HG03460 (cell line): ENCODE data around the gene DENND11.

Experiments used
- ATAC-seq: cut with Tn5 transposase; IDR thresholded peaks from one replicate; pipeline ENCODE4 v1.9.1; 2021; ENCODE audit not compliant: unreplicated experiment

DENND11 gene

DNA sequence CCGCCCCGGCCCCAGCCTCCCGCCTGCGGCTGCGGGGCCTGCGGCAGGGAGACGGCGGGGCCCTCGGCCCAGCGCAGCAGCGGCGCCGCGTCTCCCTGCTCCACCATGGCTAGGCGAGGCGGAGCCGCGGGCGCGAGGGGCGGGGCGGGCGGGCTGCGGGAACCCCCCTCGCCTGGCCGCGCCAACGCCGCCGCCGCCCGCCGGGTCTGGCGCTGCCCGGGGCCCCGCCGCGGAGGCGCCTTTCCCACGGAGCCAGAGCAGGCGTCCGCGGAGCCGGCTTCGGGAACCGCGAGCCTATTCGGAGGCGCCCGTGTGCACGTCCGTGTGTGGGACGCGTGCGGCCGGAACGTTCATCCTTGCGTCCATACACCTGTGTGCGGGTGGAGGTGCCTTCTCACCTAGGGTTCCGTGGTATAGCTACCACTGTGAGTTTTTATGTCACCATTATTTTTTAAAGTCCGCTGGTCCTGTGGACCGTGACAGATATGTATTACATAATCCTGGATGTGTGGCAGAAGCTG, at the start of gene DENND11:
Gene DENND11 (minus strand): TSS at position 120 of the 521 bp plus-strand sequence. CDS start 13 bp downstream, at position 107.
- peak; percentile 69 for ATAC-seq

GRCh38 chr7:141748396-141748795, 46.4 kb upstream of the DENND11 start:
- ATAC-seq = no peak

DNA sequence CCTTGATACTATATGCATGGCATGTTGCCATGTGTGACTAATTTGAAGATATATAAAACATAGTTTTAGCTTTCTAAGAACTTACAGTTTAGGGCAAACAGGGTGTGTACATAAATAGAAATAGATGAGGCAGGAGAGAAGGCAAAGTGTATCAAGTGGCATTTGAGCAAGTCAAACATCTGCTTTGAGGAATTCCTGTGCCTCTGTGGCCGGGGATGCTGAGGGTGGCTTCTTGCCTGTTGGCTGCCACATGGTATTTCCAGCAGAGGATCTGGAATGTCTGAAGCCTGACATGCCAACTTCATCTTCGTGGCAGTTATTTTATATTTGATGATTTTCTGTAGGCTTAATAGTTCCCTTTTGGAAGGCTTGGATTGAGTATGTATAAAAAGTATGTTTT, 42.2 kb upstream of the DENND11 start:
- ATAC-seq = no peak

GRCh38 chr7:141742229-141742628, 40.3 kb upstream of the DENND11 start:
- ATAC-seq = no peak

GRCh38 chr7:141739250-141739649, 37.3 kb upstream of the DENND11 start:
- no peak for ATAC-seq

- no peak for ATAC-seq
Observed at GRCh38 chr7:141738592-141739013, 36.6 kb upstream of the DENND11 start.

- peak; percentile 91 for ATAC-seq
Observed at GRCh38 chr7:141737836-141738591, 36.0 kb upstream of the DENND11 start, which contains the start of gene SSBP1. TSS of gene SSBP1 (plus strand) at chr7:141738358. CDS start at chr7:141739167, 809 bp downstream.

DNA sequence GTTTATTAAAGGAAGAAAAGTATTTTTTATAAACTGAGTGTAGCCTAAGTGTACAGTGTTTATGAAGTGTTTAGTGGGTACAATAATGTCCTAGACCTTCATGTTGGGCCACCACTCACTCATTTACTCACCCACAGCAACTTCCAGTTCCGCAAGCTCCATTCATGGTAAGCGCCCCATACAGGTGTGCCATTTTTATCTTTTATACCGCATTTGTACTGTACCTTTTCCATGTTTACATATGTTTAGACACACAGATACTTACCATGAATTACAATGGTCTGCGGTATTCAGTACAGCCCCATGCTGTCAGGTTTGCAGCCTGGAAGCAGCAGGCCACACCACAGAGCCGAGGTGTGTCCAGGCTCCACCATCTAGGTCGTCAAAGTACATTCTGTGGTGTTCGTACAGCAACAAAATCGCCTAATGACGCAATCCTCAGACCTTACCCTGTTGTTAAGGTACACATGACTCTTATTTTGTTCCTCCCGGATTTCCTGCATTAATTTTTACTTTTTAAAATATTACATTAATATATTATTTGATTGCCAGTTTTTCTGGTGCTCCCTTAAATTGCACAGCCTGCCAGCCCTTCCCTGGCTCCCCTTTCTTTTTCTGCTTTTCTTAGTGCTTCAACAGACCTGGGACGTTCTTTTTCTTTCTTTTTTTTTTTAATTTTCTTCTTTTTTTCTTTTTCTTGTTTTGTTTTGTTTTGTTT, 35.3 kb upstream of the DENND11 start:
- no peak for ATAC-seq

- ATAC-seq = no peak
Observed at GRCh38 chr7:141731476-141732149, 29.6 kb upstream of the DENND11 start.

- ATAC-seq = no peak
Observed at GRCh38 chr7:141729020-141729419, 27.1 kb upstream of the DENND11 start.

- no peak for ATAC-seq
Observed at GRCh38 chr7:141722529-141722928, 20.6 kb upstream of the DENND11 start.

GRCh38 chr7:141717450-141717849, 15.5 kb upstream of the DENND11 start:
- ATAC-seq = no peak

DNA sequence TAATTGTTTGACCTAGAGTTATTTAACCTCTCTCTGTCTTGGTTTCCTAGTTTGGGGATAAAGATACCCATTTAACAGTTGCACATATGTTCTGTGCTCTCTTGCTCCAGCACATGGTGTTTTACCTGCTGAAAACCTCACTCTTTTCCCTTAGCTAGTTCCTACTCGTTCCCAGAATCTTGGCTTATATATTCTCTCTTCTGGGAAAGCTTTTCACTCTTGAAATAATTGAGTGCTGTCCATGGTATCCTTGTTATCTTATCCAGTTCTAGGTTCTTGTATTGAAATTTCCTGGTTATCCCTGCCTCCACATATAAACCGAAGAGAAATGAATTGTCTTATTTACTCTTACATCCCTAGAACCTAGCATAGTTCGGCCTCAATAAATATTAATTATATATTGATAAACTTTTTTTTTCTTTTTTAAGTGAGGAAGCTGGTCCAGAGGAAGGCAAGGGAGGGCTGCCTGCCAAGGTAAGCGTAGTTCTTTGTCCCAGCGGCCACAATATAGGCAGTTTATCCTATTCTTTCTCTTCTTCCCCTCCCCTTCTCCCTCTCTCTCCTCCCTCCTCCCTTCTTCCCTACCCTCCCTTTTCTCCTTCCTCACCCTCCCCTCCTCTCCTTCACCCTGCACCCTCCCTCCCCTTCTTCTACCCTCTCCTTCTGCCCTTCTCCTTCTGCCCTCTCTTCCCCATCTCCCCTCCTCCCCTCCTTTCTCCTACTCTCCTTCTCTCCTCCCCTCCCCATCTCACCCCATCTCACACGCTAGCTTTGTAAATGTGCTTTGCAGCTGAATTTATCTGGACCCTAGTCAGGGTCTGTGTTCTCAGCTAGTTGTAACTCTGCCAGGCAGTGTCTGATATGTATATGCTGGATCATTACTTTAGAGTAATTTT, 14.1 kb upstream of the DENND11 start:
- ATAC-seq = no peak

DNA sequence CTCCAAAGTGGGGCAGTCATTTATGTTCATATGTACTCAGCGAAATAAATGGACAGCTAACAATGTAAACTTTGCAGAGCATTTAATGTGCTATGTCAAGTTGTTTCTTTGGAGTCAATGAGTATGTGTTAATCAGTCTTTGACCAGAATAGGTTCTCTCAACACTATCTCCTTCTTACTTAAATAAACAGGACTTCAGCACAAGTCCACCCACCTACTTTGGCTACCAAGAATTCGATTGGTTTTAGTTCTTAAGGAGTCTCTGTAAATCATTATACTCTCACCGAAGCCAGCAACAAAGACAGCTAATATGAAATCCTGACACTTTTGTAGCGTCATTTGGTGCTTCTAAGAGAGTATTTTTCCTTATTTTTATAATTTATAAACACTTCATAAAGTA, 13.1 kb upstream of the DENND11 start:
- no peak for ATAC-seq

DNA sequence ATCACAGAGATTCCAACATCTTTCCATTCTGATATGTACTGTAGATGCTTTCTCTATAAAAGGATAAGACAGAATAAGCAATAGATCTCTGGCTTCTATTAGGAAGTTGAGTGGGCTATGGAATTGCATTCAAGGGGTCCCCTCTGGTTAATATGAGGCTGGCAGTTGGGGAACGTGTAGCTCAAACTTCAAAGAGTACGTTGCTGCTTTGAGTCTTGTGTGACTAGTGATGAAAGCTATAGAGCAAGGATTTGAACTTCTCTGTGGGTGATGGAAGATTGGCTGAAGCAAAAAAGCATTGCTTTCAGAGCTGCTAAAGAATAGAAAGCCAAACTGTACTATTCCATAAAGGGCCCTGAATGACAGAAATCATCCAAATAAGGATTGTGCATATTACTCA, 12.6 kb upstream of the DENND11 start:
- no peak for ATAC-seq

DNA sequence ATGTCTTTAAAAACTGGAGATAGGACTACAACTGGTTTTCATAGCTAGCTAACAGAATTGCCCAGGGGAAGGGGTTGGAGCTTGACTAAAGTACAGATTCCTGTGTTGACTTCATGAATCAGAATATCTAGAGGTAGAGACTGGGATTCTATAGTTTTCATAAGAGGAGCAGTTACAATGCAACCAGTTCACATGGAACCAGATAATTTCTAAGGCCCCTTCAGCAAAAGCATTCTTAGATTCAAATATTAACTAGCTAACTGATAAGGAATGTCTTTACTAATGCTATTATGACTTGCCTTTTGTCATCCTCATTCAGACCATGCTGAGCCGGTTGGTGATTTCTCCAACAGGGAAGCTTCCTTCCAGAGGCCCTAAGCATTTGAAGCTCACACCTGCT, 11.9 kb upstream of the DENND11 start:
- no peak for ATAC-seq

GRCh38 chr7:141712603-141713255, 10.8 kb upstream of the DENND11 start:
- no peak for ATAC-seq

DNA sequence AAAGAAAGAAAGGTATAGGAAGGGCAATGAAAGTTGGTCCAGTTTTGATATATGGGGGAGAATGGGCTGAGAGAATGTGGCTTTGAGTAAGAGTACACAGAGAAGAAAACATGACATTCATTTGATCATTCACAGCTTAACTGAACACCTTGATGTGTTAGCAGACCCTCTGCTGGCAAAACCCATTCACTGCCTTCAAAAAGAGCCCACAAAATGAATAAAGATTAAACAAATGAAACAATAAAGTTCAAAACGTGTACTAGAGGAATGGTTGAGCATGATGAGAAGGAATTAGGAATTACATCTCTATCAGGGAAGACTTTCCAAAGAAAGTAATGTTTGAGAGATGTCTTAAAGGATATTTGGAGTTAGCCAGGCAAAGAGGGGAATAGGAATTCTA, 8.3 kb upstream of the DENND11 start:
- no peak for ATAC-seq

DNA sequence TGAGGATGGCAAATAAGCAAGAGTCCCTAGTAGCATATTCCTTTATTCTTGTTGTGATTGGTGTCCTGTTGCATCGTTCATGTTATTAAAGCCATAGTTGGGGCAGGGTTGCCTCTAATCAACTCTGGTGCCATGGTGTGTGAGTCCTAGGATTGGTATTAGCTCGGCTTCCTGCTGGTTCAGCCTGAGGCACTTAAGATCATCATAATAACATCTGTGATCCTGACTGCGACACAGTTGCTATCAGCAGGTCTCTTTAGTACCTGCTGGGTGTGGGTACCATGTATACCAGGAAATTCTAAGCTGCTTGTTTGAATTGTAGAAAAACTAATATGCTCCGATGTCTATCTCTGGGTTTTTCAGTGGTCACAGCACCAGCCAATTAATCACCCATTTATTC, 7.8 kb upstream of the DENND11 start:
- no peak for ATAC-seq

DNA sequence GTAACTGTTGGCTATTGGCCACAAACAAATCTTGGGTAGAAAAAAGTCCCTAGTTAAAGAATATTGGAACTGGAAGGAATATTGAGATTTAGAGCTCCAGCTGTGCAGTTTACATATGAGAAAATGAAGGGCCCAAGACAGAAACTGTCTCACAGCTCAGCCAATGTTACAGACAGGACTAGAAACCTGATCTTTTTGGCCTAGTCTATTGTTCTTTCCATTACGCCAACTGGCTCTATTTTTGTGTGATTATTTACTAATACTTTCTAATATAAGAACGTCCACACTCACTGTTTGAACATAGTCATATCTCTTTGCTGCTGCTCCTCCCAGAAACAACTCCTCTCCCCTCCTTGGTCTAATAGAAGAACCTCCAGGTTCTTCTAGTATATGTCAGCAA, 7.4 kb upstream of the DENND11 start:
- no peak for ATAC-seq
